B cell (primary cell): ENCODE results near the gene MAD1L1. TPM values are rescaled to one million over a fixed set of nuclear protein-coding genes. Genes with fewer than 3 reads are reported as not detected.
A peak's percentile ranks its signal among the peaks of the same experiment; 100 is the strongest.

ENCODE experiments used
- ATAC-seq: fragments of 200-7000 bp; cut with Tn5 transposase; one replicate; pipeline ENCODE4 v1.10.0; 2021; ENCODE audit warnings: low read depth, mild to moderate bottlenecking, moderate number of reproducible peaks, moderate library complexity
- CTCF ChIA-PET: fragments of 350-600 bp; sonication (Branson Sonifier 250); formaldehyde crosslinking; loops from one replicate; lab custom pipeline; 2021; ENCODE audit warnings: antibody characterized with exemption, inconsistent platforms; lab: Charles Lee
- POLR2A ChIA-PET: fragments of 350-600 bp; sonication (Branson Sonifier 250); formaldehyde crosslinking; loops from one replicate; lab custom pipeline; 2021; ENCODE audit warnings: antibody characterized with exemption; lab: Charles Lee
- DNase-seq: peaks from one replicate; pipeline ENCODE4 v3.0.0; 2013
- H2AFZ ChIP-seq: 2 replicates; pipeline ENCODE4 v1.6.1; 2012; ENCODE audit warnings: mild to moderate bottlenecking, low read depth, low read length; ENCODE audit not compliant: insufficient read depth, poor library complexity, severe bottlenecking
- H3K27ac ChIP-seq, 2 donors: 1 replicate in 1 of 2; 2 replicates in 1 of 2; pipeline ENCODE4 v1.5.1; 2012 to 2013; ENCODE audit warnings: low read length in 2 of 2, mild to moderate bottlenecking in 2 of 2, moderate library complexity in 1 of 2
- H3K27me3 ChIP-seq, 4 experiments: fragments of 200-600 bp in 1 of 4; sonication (generic) in 1 of 4; replicated peaks in 1 of 4; 1 replicate in 2 of 4; 2 replicates in 2 of 4; pipeline versions ENCODE4 v1.6.1 to v1.7.0; 2013 to 2016; ENCODE audit warnings: low read length in 3 of 4, mild to moderate bottlenecking in 2 of 4, mixed read lengths in 1 of 4, moderate library complexity in 1 of 4; ENCODE audit not compliant: insufficient read depth in 4 of 4, control insufficient read depth in 3 of 4; ENCODE audit errors: control extremely low read depth in 1 of 4
- H3K36me3 ChIP-seq, 2 experiments: replicated peaks in 1 of 2; 1 replicate in 1 of 2; 2 replicates in 1 of 2; pipeline versions ENCODE4 v1.6.1 to v1.7.1; 2013; ENCODE audit warnings: low read length in 1 of 2; ENCODE audit not compliant: insufficient read depth in 2 of 2, control insufficient read depth in 1 of 2; ENCODE audit errors: control extremely low read depth in 1 of 2, extremely low read depth in 1 of 2
- H3K4me1 ChIP-seq, 2 donors: fragments of 200-600 bp in 1 of 2; sonication (generic) in 1 of 2; 1 replicate in 1 of 2; 2 replicates in 1 of 2; pipeline versions ENCODE4 v1.5.1 to v1.6.1; 2013 to 2017; ENCODE audit warnings: low read length in 2 of 2; ENCODE audit not compliant: control insufficient read depth in 2 of 2, insufficient read depth in 2 of 2
- H3K4me2 ChIP-seq: replicated peaks from 2 replicates; pipeline ENCODE3; 2012; ENCODE audit warnings: mild to moderate bottlenecking, low read depth, low read length; ENCODE audit not compliant: poor library complexity, severe bottlenecking
- H3K4me3 ChIP-seq, 5 experiments: fragments of 200-600 bp in 1 of 5; sonication (generic) in 1 of 5; 1 replicate in 3 of 5; 2 replicates in 2 of 5; pipeline versions ENCODE4 v1.5.1 to v1.7.0; 2011 to 2016; ENCODE audit warnings: low read length in 4 of 5, mild to moderate bottlenecking in 4 of 5, low read depth in 2 of 5, control low read depth in 1 of 5, moderate library complexity in 1 of 5; ENCODE audit not compliant: insufficient read depth in 1 of 5; ENCODE audit errors: control extremely low read depth in 1 of 5, extremely low read depth in 1 of 5
- H3K79me2 ChIP-seq: fragments of 200-600 bp; sonication (generic); one replicate; pipeline ENCODE4 v1.6.0; 2016; ENCODE audit warnings: low read length; ENCODE audit not compliant: control insufficient read depth, insufficient read depth
- H3K9ac ChIP-seq: fragments of 200-600 bp; sonication (generic); 2 replicates; pipeline ENCODE4 v1.6.1; 2017; ENCODE audit warnings: mild to moderate bottlenecking, low read length, moderate library complexity
- H3K9me3 ChIP-seq, 3 donors: one replicate each; pipeline versions ENCODE4 v1.6.1 to v1.7.1; 2013; ENCODE audit warnings: low read length in 2 of 3; ENCODE audit not compliant: control insufficient read depth in 2 of 3, insufficient read depth in 1 of 3; ENCODE audit errors: control extremely low read depth in 1 of 3
- H4K20me1 ChIP-seq: 2 replicates; pipeline ENCODE4 v1.6.0; 2012; ENCODE audit warnings: mild to moderate bottlenecking, low read length; ENCODE audit not compliant: insufficient read depth, control insufficient read depth, poor library complexity, severe bottlenecking
- H3K27ac Mint-ChIP-seq: one replicate; pipeline ENCODE4 v1.8.0; 2021; ENCODE audit warnings: mixed read lengths
- H3K27me3 Mint-ChIP-seq: one replicate; pipeline ENCODE4 v1.8.0; 2021; ENCODE audit warnings: mixed read lengths
- H3K4me1 Mint-ChIP-seq: one replicate; pipeline ENCODE4 v1.8.0; 2021; ENCODE audit warnings: mixed read lengths
- H3K4me3 Mint-ChIP-seq: one replicate; pipeline ENCODE4 v1.8.0; 2021; ENCODE audit warnings: mixed read lengths
- H3K9me3 Mint-ChIP-seq: one replicate; pipeline ENCODE4 v1.8.0; 2022; ENCODE audit warnings: mixed read lengths; ENCODE audit not compliant: insufficient read depth
- EZH2 ChIP-seq: IDR thresholded peaks from 2 replicates; pipeline ENCODE4 v1.6.1; 2012; ENCODE audit warnings: borderline replicate concordance, low read depth, mild to moderate bottlenecking, moderate library complexity, low read length; ENCODE audit not compliant: insufficient read depth, poor library complexity, severe bottlenecking
- WGBS: methylation state at CpG from one replicate; pipeline ENCODE4 v1.1.5; 2013; ENCODE audit warnings: missing lambda C conversion rate; ENCODE audit not compliant: insufficient coverage; 5-methylcytosine and 5-hydroxymethylcytosine counted together
- intact Hi-C: fragments of 100-400 bp; cut with micrococcal nuclease; formaldehyde crosslinking; loops from one replicate; pipeline ENCODE4 v1.10.0; 2022
- polyA plus RNA-seq: library from polyadenylated mRNA; depleted of rRNA; stranded (reverse); fragments of >200 nt; gene quantifications from 2 replicates; pipeline ENCODE4 v1.2.3, GENCODE V29; 2012
- total RNA-seq, 2 donors: library from RNA; stranded (reverse); fragments of 120-200 nt in 1 of 2; gene quantifications; 1 replicate in 1 of 2; 2 replicates in 1 of 2; pipeline versions ENCODE4 v1.2.3 to v1.2.4, GENCODE V29; 2013 to 2022
- TF ChIP-seq, protein P1 (sequence below): fragments of 200-600 bp; IDR thresholded peaks from one replicate; pipeline ENCODE4 v1.8.0; 2022; ENCODE audit warnings: antibody characterized with exemption, mild to moderate bottlenecking

Gene MAD1L1
- total and polyA plus RNA-seq, 2 donors (not counting 1 experiment from before 2014, with no cell fraction given), result 86.7 to 110 TPM

DNA sequence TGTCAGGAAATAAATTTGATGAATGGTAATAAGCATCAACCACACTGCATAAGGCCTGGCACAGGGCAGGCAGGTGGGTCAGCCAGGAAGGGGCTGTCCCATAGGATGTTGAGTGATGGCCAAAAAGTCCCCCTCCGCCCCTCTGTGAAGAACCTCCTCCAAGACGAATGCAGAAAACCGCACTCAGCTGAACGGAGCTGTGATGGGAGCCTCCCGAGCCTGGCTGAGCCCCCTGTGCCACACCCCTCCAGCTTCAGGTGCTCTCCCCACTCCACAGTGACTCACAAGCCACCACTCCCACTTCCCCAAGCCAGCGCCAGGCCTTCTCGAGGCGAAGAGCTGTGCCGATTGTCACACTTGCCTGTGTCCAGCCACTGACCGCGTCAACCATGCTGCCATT lies 184.2 kb downstream of the MAD1L1 start:
- no peak overlapping the region for H3K4me2 ChIP-seq
- H3K27ac ChIP-seq, result no peak overlapping the region
- H3K79me2 ChIP-seq, result peaks cover 44% of the 10 kb centered on the region
- H3K27me3 ChIP-seq, result no peaks in the 10 kb centered on the region
- H3K36me3 ChIP-seq, result peaks cover 0 to 13% of the 10 kb centered on the region in 2 experiments
- Mint-ChIP-seq H3K9me3 (no peaks in the 10 kb centered on the region), H3K4me3 (no peak overlapping the region), H3K4me1 (peaks cover 22% of the 10 kb centered on the region), H3K27ac (no peak overlapping the region), H3K27me3 (no peaks in the 10 kb centered on the region)
- H3K4me3 ChIP-seq, result no peak overlapping the region
- TF ChIP-seq EZH2, result no peak
- TF ChIP-seq, protein P1, sequence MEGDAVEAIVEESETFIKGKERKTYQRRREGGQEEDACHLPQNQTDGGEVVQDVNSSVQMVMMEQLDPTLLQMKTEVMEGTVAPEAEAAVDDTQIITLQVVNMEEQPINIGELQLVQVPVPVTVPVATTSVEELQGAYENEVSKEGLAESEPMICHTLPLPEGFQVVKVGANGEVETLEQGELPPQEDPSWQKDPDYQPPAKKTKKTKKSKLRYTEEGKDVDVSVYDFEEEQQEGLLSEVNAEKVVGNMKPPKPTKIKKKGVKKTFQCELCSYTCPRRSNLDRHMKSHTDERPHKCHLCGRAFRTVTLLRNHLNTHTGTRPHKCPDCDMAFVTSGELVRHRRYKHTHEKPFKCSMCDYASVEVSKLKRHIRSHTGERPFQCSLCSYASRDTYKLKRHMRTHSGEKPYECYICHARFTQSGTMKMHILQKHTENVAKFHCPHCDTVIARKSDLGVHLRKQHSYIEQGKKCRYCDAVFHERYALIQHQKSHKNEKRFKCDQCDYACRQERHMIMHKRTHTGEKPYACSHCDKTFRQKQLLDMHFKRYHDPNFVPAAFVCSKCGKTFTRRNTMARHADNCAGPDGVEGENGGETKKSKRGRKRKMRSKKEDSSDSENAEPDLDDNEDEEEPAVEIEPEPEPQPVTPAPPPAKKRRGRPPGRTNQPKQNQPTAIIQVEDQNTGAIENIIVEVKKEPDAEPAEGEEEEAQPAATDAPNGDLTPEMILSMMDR, result no peak
- H3K9me3 ChIP-seq, result no peaks in the 10 kb centered on the region
- intact Hi-C loops, result no loop called here
- H3K4me1 ChIP-seq, result peaks cover 5 to 11% of the 10 kb centered on the region in 2 donors
- CTCF ChIA-PET, result interaction anchor here (1.1 kb wide), 1 partner anchor 9 kb away, joined by 4 read pairs; no protein-coding TSS in a partner anchor
- ATAC-seq (no peak), DNase-seq (no peak)
- no peak overlapping the region for H3K9ac ChIP-seq
- POLR2A ChIA-PET, result no interaction called here
- no peak overlapping the region for H2AFZ ChIP-seq
- peaks cover 30% of the 10 kb centered on the region for H4K20me1 ChIP-seq
- WGBS, result 96% methylated on average over 6 of the region's 11 CpGs

DNA sequence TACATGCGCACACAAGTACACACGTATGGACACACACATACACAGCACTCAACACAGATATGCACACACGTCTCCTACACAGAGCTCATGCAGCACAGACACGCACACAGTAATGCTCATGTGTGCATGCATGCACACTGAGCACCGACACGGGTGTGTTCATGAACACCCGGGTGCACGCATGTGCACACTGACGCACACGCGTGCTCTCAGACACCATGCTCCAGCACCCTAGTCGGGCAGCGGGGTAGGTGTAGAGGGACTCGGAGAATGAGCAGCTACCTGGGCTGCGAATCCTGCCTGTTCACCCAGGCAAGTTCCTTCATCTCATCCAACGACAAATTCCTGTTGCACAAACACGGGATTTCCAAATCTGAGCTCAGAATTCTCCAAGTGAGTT lies 184.7 kb downstream of the MAD1L1 start:
- peaks cover 22% of the 10 kb centered on the region for H3K4me1 Mint-ChIP-seq
- peak overlapping the region; percentile 54 for H3K27ac Mint-ChIP-seq
- POLR2A ChIA-PET, result no interaction called here
- no peak overlapping the region for H3K9ac ChIP-seq
- no peaks in the 10 kb centered on the region for H3K27me3 Mint-ChIP-seq
- ATAC-seq, result no peak
- no peak overlapping the region for H3K4me3 ChIP-seq
- no peaks in the 10 kb centered on the region for H3K9me3 Mint-ChIP-seq
- no peak overlapping the region for H3K4me2 ChIP-seq
- no peak for TF ChIP-seq EZH2
- TF ChIP-seq, protein P1, result no peak
- H3K4me1 ChIP-seq, result peaks cover 5 to 11% of the 10 kb centered on the region in 2 donors
- CTCF ChIA-PET, result interaction anchor here (1.1 kb wide), 1 partner anchor 9 kb away, joined by 4 read pairs; no protein-coding TSS in a partner anchor
- H3K27ac ChIP-seq, result no peak overlapping the region
- 96% methylated on average over 12 of the region's 17 CpGs for WGBS
- peaks cover 0 to 11% of the 10 kb centered on the region in 2 experiments for H3K36me3 ChIP-seq
- DNase-seq, result no peak
- no peak overlapping the region for H2AFZ ChIP-seq
- peaks cover 27% of the 10 kb centered on the region for H4K20me1 ChIP-seq
- intact Hi-C loops, result no loop called here
- H3K9me3 ChIP-seq, result no peaks in the 10 kb centered on the region
- no peak overlapping the region for H3K4me3 Mint-ChIP-seq
- no peaks in the 10 kb centered on the region for H3K27me3 ChIP-seq
- H3K79me2 ChIP-seq, result peaks cover 42% of the 10 kb centered on the region
